Neutrophil (primary cell): ENCODE measurements around the gene HES4.

Source experiments
- H3K27ac ChIP-seq: fragments of 200-600 bp; sonication (generic); 2 replicates; pipeline ENCODE4 v1.5.1; 2016; ENCODE audit warnings: mild to moderate bottlenecking, moderate library complexity
- H3K27me3 ChIP-seq: fragments of 200-600 bp; sonication (generic); 2 replicates; pipeline ENCODE4 v1.6.0; 2016; ENCODE audit warnings: mild to moderate bottlenecking
- H3K36me3 ChIP-seq: fragments of 200-600 bp; sonication (generic); 2 replicates; pipeline ENCODE4 v1.5.1; 2017
- H3K4me1 ChIP-seq, 2 experiments: fragments of 200-600 bp in 1 of 2; sonication (generic) in 1 of 2; 1 replicate in 1 of 2; 2 replicates in 1 of 2; pipeline versions ENCODE4 v1.5.1 to v1.6.1; 2013 to 2016; ENCODE audit warnings: low read depth in 1 of 2, low read length in 1 of 2, mild to moderate bottlenecking in 1 of 2, moderate library complexity in 1 of 2; ENCODE audit not compliant: control insufficient read depth in 1 of 2, insufficient read depth in 1 of 2
- H3K4me3 ChIP-seq, 2 experiments: fragments of 200-600 bp in 1 of 2; sonication (generic) in 1 of 2; 1 replicate in 1 of 2; 2 replicates in 1 of 2; pipeline ENCODE4 v1.5.1; 2013 to 2016; ENCODE audit warnings: low read depth in 1 of 2, low read length in 1 of 2, mild to moderate bottlenecking in 1 of 2, moderate library complexity in 1 of 2
- H3K9me3 ChIP-seq: fragments of 200-600 bp; sonication (generic); 2 replicates; pipeline ENCODE4 v1.5.1; 2016
- TF ChIP-seq, protein P1 (sequence below): fragments of 200-600 bp; sonication (generic); IDR thresholded peaks from 2 replicates; pipeline ENCODE4 v1.5.1; 2016; ENCODE audit warnings: antibody characterized with exemption

HES4 gene

DNA sequence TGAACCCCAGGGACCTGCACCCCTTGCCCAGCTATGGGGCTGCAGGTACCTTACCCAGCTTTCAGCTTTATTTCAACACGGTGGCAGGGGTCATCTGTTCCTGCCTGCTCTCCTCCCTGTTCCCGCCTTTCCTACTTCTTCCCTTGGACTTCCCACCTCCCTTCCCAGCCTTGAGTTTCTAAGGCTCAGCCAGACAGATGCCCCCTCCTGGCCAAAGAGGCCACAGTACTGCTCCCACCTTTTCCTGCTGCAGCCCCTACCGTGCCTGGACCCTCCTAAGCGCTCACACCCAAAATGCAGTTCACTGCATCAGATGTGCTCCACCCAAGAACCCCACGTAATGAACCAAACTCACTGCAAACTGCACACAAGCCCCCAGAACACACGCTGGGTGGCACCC is 48.5 kb downstream of the HES4 start:
- Histone ChIP-seq H3K27me3 (no peaks in the 10 kb centered on the region), H3K27ac (no peak overlapping the region), H3K9me3 (no peaks in the 10 kb centered on the region), H3K4me1 (peaks cover 11% of the 10 kb centered on the region in 2 experiments), H3K36me3 (peaks cover 81% of the 10 kb centered on the region), H3K4me3 (no peak overlapping the region)
- TF ChIP-seq, protein P1, sequence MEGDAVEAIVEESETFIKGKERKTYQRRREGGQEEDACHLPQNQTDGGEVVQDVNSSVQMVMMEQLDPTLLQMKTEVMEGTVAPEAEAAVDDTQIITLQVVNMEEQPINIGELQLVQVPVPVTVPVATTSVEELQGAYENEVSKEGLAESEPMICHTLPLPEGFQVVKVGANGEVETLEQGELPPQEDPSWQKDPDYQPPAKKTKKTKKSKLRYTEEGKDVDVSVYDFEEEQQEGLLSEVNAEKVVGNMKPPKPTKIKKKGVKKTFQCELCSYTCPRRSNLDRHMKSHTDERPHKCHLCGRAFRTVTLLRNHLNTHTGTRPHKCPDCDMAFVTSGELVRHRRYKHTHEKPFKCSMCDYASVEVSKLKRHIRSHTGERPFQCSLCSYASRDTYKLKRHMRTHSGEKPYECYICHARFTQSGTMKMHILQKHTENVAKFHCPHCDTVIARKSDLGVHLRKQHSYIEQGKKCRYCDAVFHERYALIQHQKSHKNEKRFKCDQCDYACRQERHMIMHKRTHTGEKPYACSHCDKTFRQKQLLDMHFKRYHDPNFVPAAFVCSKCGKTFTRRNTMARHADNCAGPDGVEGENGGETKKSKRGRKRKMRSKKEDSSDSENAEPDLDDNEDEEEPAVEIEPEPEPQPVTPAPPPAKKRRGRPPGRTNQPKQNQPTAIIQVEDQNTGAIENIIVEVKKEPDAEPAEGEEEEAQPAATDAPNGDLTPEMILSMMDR = no peak

DNA sequence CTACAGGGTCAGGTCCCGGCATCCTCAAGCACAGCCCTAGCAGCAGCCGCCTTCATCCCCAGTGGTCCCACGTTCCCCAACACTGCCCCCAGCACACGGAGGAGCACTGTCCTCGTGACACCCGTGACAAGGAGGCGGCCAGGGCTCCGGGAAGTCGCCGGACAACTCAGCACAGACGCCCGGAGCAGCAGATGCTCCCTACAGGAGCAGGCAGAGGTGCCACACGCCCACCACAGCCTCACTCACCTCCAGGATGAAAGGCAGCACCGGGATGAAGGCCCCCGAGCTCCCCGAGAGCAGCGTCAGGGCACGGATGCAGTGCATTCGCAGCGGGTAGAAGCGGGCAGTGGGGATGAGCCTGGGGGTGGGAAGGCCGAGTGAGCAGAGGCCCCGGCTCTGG is 49.0 kb downstream of the HES4 start:
- H3K4me3 ChIP-seq = no peak overlapping the region
- no peaks in the 10 kb centered on the region for H3K9me3 ChIP-seq
- H3K36me3 ChIP-seq = peaks cover 85% of the 10 kb centered on the region
- H3K4me1 ChIP-seq = peaks cover 9% of the 10 kb centered on the region in 2 experiments
- TF ChIP-seq, protein P1 = no peak
- no peak overlapping the region for H3K27ac ChIP-seq
- H3K27me3 ChIP-seq = no peaks in the 10 kb centered on the region

DNA sequence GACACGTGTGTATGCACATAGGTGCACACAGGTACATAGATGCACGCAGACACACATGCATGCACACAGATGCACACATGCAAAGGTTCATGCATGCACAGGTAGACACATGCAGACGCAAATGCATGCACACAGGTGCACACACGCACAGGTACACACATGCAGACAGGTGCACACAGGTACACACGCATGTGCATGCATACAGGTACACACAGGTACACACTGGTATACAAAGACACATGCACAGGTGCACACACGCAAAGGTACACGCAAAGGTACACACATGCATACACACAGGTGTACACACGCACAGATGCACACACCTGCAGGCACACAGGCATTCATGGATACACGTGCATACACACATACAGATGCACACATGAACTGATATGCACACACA is 49.6 kb downstream of the HES4 start:
- no peaks in the 10 kb centered on the region for H3K9me3 ChIP-seq
- H3K27ac ChIP-seq = no peak overlapping the region
- H3K4me3 ChIP-seq = no peak overlapping the region
- peaks cover 3% of the 10 kb centered on the region in 2 experiments for H3K4me1 ChIP-seq
- TF ChIP-seq, protein P1 = no peak
- no peaks in the 10 kb centered on the region for H3K27me3 ChIP-seq
- H3K36me3 ChIP-seq = peaks cover 89% of the 10 kb centered on the region
